Endothelial cell (in vitro differentiated cells): Measurements from ENCODE around the gene FCGBP. TPM values are rescaled to one million over a fixed set of nuclear protein-coding genes. Genes with fewer than 3 reads are reported as not detected.
"Not testable (repeated sequence)": the region's sequence is repeated elsewhere in the genome, so short reads cannot be mapped to it uniquely, and the experiment has no call there.

Source experiments
- DNase-seq: peaks from one replicate; pipeline ENCODE4 v3.0.0; 2021; ENCODE audit warnings: low spot score
- H3K27ac Mint-ChIP-seq: one replicate; pipeline ENCODE4 v1.8.0; 2021; ENCODE audit warnings: mixed read lengths, inconsistent platforms; ENCODE audit not compliant: unreplicated experiment
- H3K27me3 Mint-ChIP-seq: one replicate; pipeline ENCODE4 v1.8.0; 2021; ENCODE audit warnings: mild to moderate bottlenecking, moderate library complexity, mixed read lengths, inconsistent platforms; ENCODE audit not compliant: unreplicated experiment
- H3K36me3 Mint-ChIP-seq: one replicate; pipeline ENCODE4 v1.8.0; 2021; ENCODE audit warnings: mild to moderate bottlenecking, low read depth, mixed read lengths, inconsistent platforms; ENCODE audit not compliant: unreplicated experiment
- H3K4me1 Mint-ChIP-seq: one replicate; pipeline ENCODE4 v1.8.0; 2021; ENCODE audit warnings: mild to moderate bottlenecking, mixed read lengths, inconsistent platforms; ENCODE audit not compliant: unreplicated experiment
- H3K4me3 Mint-ChIP-seq: one replicate; pipeline ENCODE4 v1.8.0; 2021; ENCODE audit warnings: mild to moderate bottlenecking, mixed read lengths, inconsistent platforms; ENCODE audit not compliant: unreplicated experiment
- H3K9me3 Mint-ChIP-seq: one replicate; pipeline ENCODE4 v1.8.0; 2021; ENCODE audit warnings: mixed read lengths, inconsistent platforms; ENCODE audit not compliant: unreplicated experiment
- CTCF ChIP-seq: fragments of 200-600 bp; sonication (generic); IDR thresholded peaks from one replicate; pipeline ENCODE4 v1.5.0; 2021; ENCODE audit warnings: antibody characterized with exemption; ENCODE audit not compliant: unreplicated experiment
- total RNA-seq: library from RNA; stranded (reverse); fragmentation: NEBNext Ultra II Directional; extraction: Animal tissue kit (Norgen Biotek cat#: 25700); gene quantifications from one replicate; pipeline ENCODE4 v1.2.1, GENCODE V29; 2021; ENCODE audit not compliant: unreplicated experiment

Gene FCGBP
- total RNA-seq, 1 donor from 2014 or later = 1.8 TPM

DNA sequence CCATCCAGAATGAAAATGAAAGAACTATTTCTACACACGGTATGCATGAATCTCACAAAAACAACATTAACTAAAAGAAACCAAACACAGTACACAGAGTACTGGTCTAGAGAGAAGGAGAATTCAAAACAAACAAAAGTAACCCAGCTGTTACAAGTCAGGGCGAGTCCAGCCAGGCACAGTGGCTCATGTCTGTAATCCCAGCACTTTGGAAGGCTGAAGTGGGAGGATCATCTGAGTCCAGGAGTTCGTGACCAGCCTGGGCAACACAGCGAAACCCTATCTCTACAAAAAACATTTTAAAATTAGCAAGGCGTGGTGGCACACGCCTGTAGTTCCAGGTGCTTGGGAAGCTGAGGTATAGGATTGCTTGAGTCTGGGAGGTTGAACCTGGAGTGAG lies 34.8 kb upstream of the FCGBP start:
- Mint-ChIP-seq H3K27ac (peak overlapping the region; percentile 16), H3K27me3 (peaks cover 15% of the 10 kb centered on the region), H3K4me1 (peaks cover 16% of the 10 kb centered on the region), H3K36me3 (peaks cover 10% of the 10 kb centered on the region), H3K9me3 (no peaks in the 10 kb centered on the region), H3K4me3 (no peak overlapping the region)
- DNase-seq = no peak
- no peak for TF ChIP-seq CTCF

- H3K27ac Mint-ChIP-seq = peak overlapping the region; percentile 16
- no peak overlapping the region for H3K4me3 Mint-ChIP-seq
- TF ChIP-seq CTCF = no peak
Observed at GRCh38 chr19:39968789-39969188, 34.4 kb upstream of the FCGBP start.

GRCh38 chr19:39967561-39967960 lies 33.1 kb upstream of the FCGBP start:
- H3K9me3 Mint-ChIP-seq = no peaks in the 10 kb centered on the region
- DNase-seq = no peak
- H3K4me1 Mint-ChIP-seq = peaks cover 16% of the 10 kb centered on the region
- H3K27ac Mint-ChIP-seq = no peak overlapping the region
- H3K36me3 Mint-ChIP-seq = no peaks in the 10 kb centered on the region
- H3K27me3 Mint-ChIP-seq = peaks cover 12% of the 10 kb centered on the region
- H3K4me3 Mint-ChIP-seq = no peak overlapping the region
- TF ChIP-seq CTCF = no peak

More at GRCh38 chr19:39968789-39969188, 34.4 kb upstream of the FCGBP start:
- Mint-ChIP-seq H3K36me3 (peaks cover 7% of the 10 kb centered on the region), H3K9me3 (no peaks in the 10 kb centered on the region), H3K4me1 (peaks cover 16% of the 10 kb centered on the region), H3K27me3 (peaks cover 14% of the 10 kb centered on the region)
- DNase-seq = no peak

GRCh38 chr19:39966617-39967016 lies 32.2 kb upstream of the FCGBP start:
- no peak overlapping the region for H3K27ac Mint-ChIP-seq
- no peak overlapping the region for H3K4me3 Mint-ChIP-seq
- peaks cover 11% of the 10 kb centered on the region for H3K4me1 Mint-ChIP-seq
- TF ChIP-seq CTCF = no peak
- no peak for DNase-seq
- H3K27me3 Mint-ChIP-seq = peaks cover 7% of the 10 kb centered on the region
- H3K36me3 Mint-ChIP-seq = no peaks in the 10 kb centered on the region
- no peaks in the 10 kb centered on the region for H3K9me3 Mint-ChIP-seq

- no peak overlapping the region for H3K27ac Mint-ChIP-seq
- no peak for DNase-seq
- no peak for TF ChIP-seq CTCF
- H3K36me3 Mint-ChIP-seq = no peaks in the 10 kb centered on the region
- H3K9me3 Mint-ChIP-seq = no peaks in the 10 kb centered on the region
- no peak overlapping the region for H3K4me3 Mint-ChIP-seq
- H3K4me1 Mint-ChIP-seq = peaks cover 8% of the 10 kb centered on the region
- no peaks in the 10 kb centered on the region for H3K27me3 Mint-ChIP-seq
Observed at GRCh38 chr19:39963898-39964297, 29.5 kb upstream of the FCGBP start.

- not testable (repeated sequence) for H3K36me3 Mint-ChIP-seq, H3K4me1 Mint-ChIP-seq, DNase-seq, H3K27me3 Mint-ChIP-seq, H3K4me3 Mint-ChIP-seq, H3K9me3 Mint-ChIP-seq, H3K27ac Mint-ChIP-seq
Observed at GRCh38 chr19:39959407-39959806, 25.0 kb upstream of the FCGBP start.

- not testable (repeated sequence) for DNase-seq, H3K27me3 Mint-ChIP-seq
Observed at GRCh38 chr19:39958942-39959341, 24.5 kb upstream of the FCGBP start.

DNA sequence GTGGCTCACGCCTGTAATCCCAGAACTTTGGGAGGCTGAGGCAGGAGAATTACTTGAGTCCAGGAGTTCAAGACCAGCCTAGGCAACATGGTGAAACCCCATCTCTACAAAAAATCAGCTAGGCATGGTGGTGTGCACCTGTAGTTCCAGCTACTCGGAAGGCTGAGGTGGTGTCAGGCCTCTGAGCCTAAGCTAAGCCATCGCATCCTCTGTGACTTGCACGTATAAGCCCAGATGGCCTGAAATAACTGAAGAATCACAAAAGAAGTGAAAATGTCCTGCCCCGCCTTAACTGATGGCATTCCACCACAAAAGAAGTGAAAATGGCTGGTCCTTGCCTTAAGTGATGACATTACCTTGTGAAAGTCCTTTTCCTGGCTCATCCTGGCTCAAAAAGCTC lies 23.5 kb upstream of the FCGBP start:
- H3K27ac Mint-ChIP-seq = not testable (repeated sequence)

More at GRCh38 chr19:39958942-39959341, 24.5 kb upstream of the FCGBP start:
- H3K4me3 Mint-ChIP-seq, H3K4me1 Mint-ChIP-seq, H3K9me3 Mint-ChIP-seq, H3K36me3 Mint-ChIP-seq, H3K27ac Mint-ChIP-seq: not testable (repeated sequence)

More for the DNA sequence above, 23.5 kb upstream of the FCGBP start:
- H3K4me1 Mint-ChIP-seq = peaks cover 16% of the 10 kb centered on the region
- H3K36me3 Mint-ChIP-seq, H3K9me3 Mint-ChIP-seq, H3K4me3 Mint-ChIP-seq, DNase-seq, H3K27me3 Mint-ChIP-seq: not testable (repeated sequence)
